Activated B cell treated with CpG ODN at 0.5 μM for 24 hours (primary cell): ENCODE data around the gene ALX3. TPM values are rescaled to one million over a fixed set of nuclear protein-coding genes. Genes with fewer than 3 reads are reported as not detected.

Source experiments
- ATAC-seq: fragments of 200-7000 bp; cut with Tn5 transposase; one replicate; pipeline ENCODE4 v1.10.0; 2021; ENCODE audit warnings: low read depth, mild to moderate bottlenecking, moderate library complexity
- CTCF ChIA-PET: fragments of 350-600 bp; sonication (Branson Sonifier 250); formaldehyde crosslinking; loops from one replicate; lab custom pipeline; 2021; ENCODE audit warnings: antibody characterized with exemption; lab: Charles Lee
- POLR2A ChIA-PET: fragments of 350-600 bp; sonication (Branson Sonifier 250); formaldehyde crosslinking; loops from one replicate; lab custom pipeline; 2021; ENCODE audit warnings: antibody characterized with exemption; lab: Charles Lee
- DNase-seq: peaks from one replicate; pipeline ENCODE4 v3.0.0; 2022
- H3K27ac Mint-ChIP-seq: one replicate; pipeline ENCODE4 v1.8.0; 2020; ENCODE audit warnings: mixed read lengths
- H3K27me3 Mint-ChIP-seq: one replicate; pipeline ENCODE4 v1.8.0; 2021; ENCODE audit warnings: mixed read lengths
- H3K36me3 Mint-ChIP-seq: one replicate; pipeline ENCODE4 v1.8.0; 2021; ENCODE audit warnings: low read depth, mixed read lengths
- H3K4me1 Mint-ChIP-seq: one replicate; pipeline ENCODE4 v1.8.0; 2021; ENCODE audit warnings: mixed read lengths
- H3K4me3 Mint-ChIP-seq: one replicate; pipeline ENCODE4 v1.8.0; 2020; ENCODE audit warnings: mild to moderate bottlenecking, mixed read lengths
- H3K9me3 Mint-ChIP-seq: one replicate; pipeline ENCODE4 v1.8.0; 2020; ENCODE audit warnings: mixed read lengths
- intact Hi-C: fragments of 100-400 bp; cut with micrococcal nuclease; formaldehyde crosslinking; loops from one replicate; pipeline ENCODE4 v1.15.1; 2024
- total RNA-seq: library from RNA; stranded (reverse); gene quantifications from 2 replicates; pipeline ENCODE4 v1.2.3, GENCODE V29; 2022
- TF ChIP-seq, protein P1 (sequence below): fragments of 200-600 bp; IDR thresholded peaks from one replicate; pipeline ENCODE4 v1.8.0; 2022; ENCODE audit warnings: antibody characterized with exemption, mild to moderate bottlenecking

Gene ALX3
- total RNA-seq, 1 donor from 2014 or later = not detected

DNA sequence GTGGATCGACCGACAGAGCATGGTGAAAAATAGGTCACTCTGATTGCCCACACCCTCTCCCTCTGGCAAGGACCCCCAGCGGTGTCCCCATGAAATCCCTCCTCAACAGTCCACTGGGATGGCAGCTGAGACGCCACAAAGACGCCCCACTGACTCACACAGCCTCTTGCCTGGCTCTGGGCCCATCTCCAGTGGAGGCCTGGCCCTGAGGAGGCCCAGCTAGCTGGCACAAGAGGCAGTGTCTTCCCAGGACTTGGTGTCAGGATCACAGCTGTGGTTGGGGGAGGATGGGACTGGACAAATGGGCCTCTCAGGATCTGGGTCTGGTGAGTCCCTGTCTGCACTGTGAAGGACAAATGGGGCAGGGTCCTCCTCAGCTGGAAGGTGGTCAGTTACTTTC is 4.6 kb downstream of the ALX3 start:
- Mint-ChIP-seq H3K27ac (no peak overlapping the region), H3K9me3 (no peaks in the 10 kb centered on the region), H3K4me3 (no peak overlapping the region), H3K4me1 (peaks cover 21% of the 10 kb centered on the region), H3K27me3 (peaks cover 25% of the 10 kb centered on the region), H3K36me3 (peaks cover 5% of the 10 kb centered on the region)
- DNase-seq = no peak
- ATAC-seq = no peak
- POLR2A ChIA-PET = interaction anchor here (0.6 to 0.9 kb wide), 2 partner anchors 22 to 1201 kb away, joined by 3 read pairs; no protein-coding TSS in a partner anchor
- CTCF ChIA-PET = interaction anchor here (1.5 kb wide), 1 partner anchor 12 kb away, joined by 5 read pairs; no protein-coding TSS in a partner anchor
- intact Hi-C loops = loop anchor here (5.0 kb wide), 1 partner anchor 36 kb away; no protein-coding TSS in a partner anchor
- TF ChIP-seq, protein P1, sequence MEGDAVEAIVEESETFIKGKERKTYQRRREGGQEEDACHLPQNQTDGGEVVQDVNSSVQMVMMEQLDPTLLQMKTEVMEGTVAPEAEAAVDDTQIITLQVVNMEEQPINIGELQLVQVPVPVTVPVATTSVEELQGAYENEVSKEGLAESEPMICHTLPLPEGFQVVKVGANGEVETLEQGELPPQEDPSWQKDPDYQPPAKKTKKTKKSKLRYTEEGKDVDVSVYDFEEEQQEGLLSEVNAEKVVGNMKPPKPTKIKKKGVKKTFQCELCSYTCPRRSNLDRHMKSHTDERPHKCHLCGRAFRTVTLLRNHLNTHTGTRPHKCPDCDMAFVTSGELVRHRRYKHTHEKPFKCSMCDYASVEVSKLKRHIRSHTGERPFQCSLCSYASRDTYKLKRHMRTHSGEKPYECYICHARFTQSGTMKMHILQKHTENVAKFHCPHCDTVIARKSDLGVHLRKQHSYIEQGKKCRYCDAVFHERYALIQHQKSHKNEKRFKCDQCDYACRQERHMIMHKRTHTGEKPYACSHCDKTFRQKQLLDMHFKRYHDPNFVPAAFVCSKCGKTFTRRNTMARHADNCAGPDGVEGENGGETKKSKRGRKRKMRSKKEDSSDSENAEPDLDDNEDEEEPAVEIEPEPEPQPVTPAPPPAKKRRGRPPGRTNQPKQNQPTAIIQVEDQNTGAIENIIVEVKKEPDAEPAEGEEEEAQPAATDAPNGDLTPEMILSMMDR = no peak

DNA sequence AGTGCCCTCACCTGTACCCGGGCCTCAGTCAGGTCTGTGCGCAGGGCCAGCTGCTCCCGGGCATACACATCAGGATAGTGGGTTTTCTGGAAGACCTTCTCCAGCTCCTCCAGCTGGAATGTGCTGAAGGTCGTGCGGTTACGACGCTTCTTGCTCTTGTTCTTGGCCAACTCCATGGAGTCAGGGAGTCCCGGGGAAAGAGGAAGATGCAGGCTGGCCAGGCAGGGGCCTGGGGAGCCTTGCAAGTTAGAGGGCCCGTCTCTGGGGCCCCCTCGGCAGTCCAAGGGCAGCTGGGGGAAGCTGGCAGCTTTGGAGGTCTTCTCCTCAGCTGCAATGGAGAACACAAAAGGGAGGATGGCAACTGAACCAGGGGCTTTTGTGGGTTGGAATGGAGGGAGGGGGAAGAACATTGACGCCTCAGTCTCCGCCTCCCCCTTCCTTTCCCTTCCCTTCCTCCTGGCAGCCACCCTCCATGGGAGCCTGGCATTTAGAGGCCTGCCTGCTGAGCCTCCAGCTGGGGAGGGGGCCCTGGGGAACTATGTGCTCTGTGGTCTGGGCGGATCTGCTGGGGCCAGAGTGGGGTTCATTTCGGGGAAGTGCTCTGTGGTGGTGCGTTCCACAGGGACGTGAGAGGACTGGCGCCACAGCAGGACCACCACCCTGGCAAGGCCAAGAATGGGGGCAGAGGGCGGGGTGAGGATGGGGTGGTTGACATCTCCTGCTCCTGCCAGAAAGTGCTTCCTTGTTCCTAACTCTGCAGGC is 5.7 kb downstream of the ALX3 start:
- ChIA-PET CTCF (no interaction called here), POLR2A (no interaction called here)
- TF ChIP-seq, protein P1 = no peak
- H3K9me3 Mint-ChIP-seq = no peaks in the 10 kb centered on the region
- ATAC-seq = no peak
- DNase-seq = no peak
- peaks cover 10% of the 10 kb centered on the region for H3K36me3 Mint-ChIP-seq
- H3K4me3 Mint-ChIP-seq = no peak overlapping the region
- H3K27me3 Mint-ChIP-seq = peaks cover 22% of the 10 kb centered on the region
- intact Hi-C loops = loop anchor here (5.0 kb wide), 1 partner anchor 38 kb away; no protein-coding TSS in a partner anchor
- peaks cover 15% of the 10 kb centered on the region for H3K4me1 Mint-ChIP-seq
- no peak overlapping the region for H3K27ac Mint-ChIP-seq

DNA sequence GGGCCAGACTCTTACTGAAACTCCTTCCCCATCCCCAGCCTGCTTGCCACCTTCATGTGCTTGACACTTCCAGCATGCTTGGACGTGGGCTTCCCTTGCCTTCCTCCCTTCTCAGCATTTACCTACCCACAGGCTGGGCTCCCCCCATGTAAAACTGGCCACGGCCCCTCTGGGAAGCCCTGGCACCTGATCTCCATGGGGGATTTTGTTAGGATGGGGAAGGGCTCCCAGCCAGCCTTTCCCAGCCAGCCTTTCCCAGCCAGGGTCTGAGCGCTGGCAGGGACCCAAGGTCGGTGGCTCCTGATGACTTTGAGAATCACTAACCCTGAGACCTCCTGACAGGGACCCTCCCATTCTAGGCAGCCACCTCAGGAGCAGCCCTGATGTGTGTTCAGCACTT is 6.7 kb downstream of the ALX3 start:
- TF ChIP-seq, protein P1 = no peak
- Mint-ChIP-seq H3K4me1 (peaks cover 12% of the 10 kb centered on the region), H3K4me3 (no peak overlapping the region), H3K27ac (no peak overlapping the region), H3K27me3 (peaks cover 19% of the 10 kb centered on the region), H3K9me3 (no peaks in the 10 kb centered on the region), H3K36me3 (peaks cover 18% of the 10 kb centered on the region)
- ATAC-seq (no peak), DNase-seq (no peak)
- POLR2A ChIA-PET = no interaction called here
- CTCF ChIA-PET = no interaction called here
- intact Hi-C loops = no loop called here

DNA sequence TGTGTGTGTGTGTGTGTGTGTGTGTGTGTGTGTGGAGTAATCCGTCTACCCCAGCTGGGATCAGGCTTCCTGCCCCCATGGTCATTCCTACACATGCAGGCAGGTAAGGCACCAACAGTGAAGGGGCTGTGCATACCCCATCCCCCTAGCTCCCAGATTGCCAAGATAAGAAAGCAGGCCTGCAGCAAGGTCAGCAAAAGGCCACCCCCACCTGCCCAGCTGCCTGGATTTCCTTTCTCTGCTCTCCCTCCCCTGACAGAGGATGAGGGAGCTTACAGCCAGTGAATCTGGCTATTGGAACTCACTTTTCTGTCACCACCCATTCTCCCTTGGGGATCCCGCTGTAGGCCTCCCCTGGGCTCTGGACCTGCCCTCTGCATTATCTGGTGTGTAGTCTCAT is 7.9 kb downstream of the ALX3 start:
- intact Hi-C loops = no loop called here
- Mint-ChIP-seq H3K4me3 (no peak overlapping the region), H3K27ac (no peak overlapping the region), H3K9me3 (no peaks in the 10 kb centered on the region), H3K36me3 (peaks cover 30% of the 10 kb centered on the region), H3K4me1 (peaks cover 2% of the 10 kb centered on the region), H3K27me3 (peaks cover 12% of the 10 kb centered on the region)
- POLR2A ChIA-PET = no interaction called here
- no peak for ATAC-seq
- TF ChIP-seq, protein P1 = no peak
- DNase-seq = no peak
- CTCF ChIA-PET = interaction anchor here (0.6 to 0.7 kb wide), 3 partner anchors 10 to 33 kb away, joined by 3 read pairs; no protein-coding TSS in a partner anchor

DNA sequence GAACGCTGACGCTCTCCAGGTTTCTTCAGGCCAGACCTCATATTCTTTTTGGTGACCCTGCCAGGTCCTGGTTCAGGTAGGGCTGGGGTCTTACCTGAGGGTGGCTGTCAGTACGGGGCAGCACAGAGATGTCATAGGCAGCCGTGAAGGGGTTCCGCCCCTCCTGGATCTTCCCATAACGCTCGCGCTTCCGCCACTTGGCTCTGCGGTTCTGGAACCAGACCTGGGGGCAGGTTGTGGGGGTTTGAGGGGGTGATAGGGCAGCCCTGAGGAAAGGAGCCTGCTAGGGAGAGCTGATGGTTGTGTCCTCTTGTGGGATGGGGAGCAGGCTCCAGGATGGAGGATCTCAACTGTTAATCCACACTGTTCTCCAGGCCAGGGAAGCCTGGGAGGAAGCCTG is 9.1 kb downstream of the ALX3 start:
- TF ChIP-seq, protein P1 = no peak
- ATAC-seq (no peak), DNase-seq (no peak)
- Mint-ChIP-seq H3K9me3 (no peaks in the 10 kb centered on the region), H3K4me3 (no peak overlapping the region), H3K4me1 (no peaks in the 10 kb centered on the region), H3K27ac (no peak overlapping the region), H3K27me3 (peaks cover 6% of the 10 kb centered on the region), H3K36me3 (peaks cover 42% of the 10 kb centered on the region)
- ChIA-PET CTCF (no interaction called here), POLR2A (no interaction called here)
- intact Hi-C loops = no loop called here
